GM19035 (cell line): ENCODE results near the gene RTL1.

Experiments
- ATAC-seq: cut with Tn5 transposase; IDR thresholded peaks from one replicate; pipeline ENCODE4 v1.9.1; 2021; ENCODE audit not compliant: unreplicated experiment

Gene RTL1

DNA sequence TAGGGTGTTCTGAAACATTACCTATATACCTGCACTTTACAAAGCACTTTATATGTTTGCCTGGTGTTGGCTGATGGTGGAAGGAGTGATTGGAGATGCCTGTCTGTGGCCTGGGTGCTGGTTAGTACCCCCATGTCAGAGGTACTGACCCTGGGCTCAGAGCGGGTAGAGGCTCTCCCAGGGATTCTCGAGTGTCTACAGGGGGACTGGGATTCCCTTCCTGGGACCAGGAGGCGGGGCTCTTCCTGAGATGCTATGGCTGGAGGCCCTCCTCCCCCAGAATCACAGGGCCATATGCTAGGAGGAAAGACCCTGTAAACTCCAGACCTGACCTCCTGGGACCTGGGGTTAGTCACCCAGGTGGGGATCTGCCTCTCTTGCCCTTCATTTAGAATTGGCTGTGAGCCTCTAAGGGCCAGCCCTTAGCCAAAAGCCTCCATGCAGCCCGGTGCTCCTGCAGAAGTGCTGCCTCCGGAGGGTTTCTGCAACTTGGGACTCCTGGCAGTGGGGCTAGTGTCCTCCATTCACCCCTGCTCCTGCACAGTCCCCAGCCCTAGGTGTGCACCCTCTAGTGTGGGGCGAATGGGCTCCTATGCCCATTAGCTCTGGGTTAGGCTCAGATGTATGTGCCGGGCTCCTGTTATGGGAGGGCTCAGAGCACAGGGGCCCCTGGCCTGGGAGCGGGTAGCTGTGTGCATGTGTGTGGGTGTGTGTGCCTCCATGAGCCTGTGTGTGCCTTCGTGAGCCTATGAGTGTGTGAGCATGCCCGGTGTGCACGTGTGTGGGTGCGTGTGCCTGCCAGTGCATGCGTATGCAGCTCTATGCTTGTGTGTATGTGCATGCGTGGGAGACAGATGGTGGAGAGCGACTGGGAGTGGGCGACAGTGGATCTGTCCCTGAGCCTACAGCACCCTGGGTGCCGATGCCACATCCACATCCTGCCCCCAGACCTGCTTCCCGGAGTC lies 36.6 kb downstream of the RTL1 start:
- no peak for ATAC-seq

DNA sequence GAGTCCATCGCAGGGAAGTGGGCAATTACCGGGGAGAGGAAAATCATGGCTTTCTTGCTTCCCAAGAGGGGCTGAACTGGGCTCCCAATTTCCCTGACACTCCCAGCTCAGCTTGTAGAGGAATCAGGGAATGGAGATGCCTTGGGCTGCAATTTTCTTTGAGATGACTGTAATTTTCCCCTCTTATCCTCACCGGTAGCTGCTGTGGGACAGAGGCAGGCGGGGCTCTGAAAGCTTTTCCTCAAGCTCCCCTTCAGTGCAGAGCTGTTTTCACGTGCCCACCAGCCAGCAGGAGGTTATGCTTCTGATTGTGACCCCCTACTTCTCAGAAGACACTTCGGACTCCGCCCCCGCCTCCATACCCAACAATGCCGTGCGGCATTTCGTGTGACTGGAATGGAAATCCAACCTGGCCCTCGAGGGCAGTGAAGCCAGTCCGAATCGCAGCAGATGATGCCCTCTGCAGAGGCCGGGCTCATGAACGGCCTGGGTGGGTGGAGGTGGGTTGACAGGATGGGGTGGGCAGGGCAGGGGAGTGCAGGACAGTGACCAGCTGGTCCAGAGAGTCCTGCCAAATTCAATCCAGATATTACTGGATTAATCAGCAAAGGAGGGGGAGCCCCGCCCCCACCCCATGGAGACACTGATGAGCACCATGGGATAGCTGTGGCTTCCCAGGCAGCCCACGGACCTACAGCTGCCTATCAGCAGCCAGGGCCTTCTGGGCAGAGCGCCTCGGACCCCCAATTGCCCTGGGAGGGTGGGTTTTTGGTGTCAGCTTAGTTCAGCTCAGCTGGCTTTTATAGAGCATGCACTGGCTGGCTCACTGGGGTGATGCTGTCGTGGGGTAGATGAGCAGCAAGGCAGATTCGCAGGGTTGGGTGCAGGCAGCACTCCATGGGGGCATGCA lies 37.6 kb downstream of the RTL1 start:
- ATAC-seq: no peak

- no peak for ATAC-seq
These were observed 38.4 kb downstream of the RTL1 start for GRCh38 chr14:100864960-100865681.

DNA sequence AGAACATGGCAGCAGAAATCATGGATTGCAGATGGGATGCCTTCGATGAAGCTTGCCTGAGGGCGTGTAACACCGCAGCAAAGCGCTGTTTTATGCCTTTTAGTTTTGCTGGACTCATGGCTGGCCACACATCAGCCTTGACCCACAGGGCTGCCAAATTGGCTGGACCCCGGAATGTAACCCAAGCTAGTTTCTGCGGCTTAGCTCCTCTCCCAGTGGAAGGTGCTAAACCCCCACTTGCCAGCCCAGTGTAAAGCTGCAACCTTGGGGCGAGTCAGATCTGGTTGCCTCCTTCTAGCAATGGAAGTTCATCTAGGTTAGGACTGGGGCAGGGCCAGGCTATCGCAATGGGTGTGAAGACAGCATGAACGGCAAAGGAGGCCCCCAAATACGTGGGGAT lies 39.3 kb downstream of the RTL1 start:
- no peak for ATAC-seq

GRCh38 chr14:100862793-100863192 lies 40.7 kb downstream of the RTL1 start:
- no peak for ATAC-seq

GRCh38 chr14:100862277-100862676 lies 41.2 kb downstream of the RTL1 start:
- ATAC-seq: no peak

- ATAC-seq: no peak
These were observed 41.6 kb downstream of the RTL1 start for GRCh38 chr14:100861937-100862247.

GRCh38 chr14:100861188-100861936 lies 42.2 kb downstream of the RTL1 start:
- ATAC-seq: no peak

GRCh38 chr14:100860556-100861187 lies 42.9 kb downstream of the RTL1 start:
- ATAC-seq: no peak

GRCh38 chr14:100859781-100860180 lies 43.7 kb downstream of the RTL1 start:
- no peak for ATAC-seq

DNA sequence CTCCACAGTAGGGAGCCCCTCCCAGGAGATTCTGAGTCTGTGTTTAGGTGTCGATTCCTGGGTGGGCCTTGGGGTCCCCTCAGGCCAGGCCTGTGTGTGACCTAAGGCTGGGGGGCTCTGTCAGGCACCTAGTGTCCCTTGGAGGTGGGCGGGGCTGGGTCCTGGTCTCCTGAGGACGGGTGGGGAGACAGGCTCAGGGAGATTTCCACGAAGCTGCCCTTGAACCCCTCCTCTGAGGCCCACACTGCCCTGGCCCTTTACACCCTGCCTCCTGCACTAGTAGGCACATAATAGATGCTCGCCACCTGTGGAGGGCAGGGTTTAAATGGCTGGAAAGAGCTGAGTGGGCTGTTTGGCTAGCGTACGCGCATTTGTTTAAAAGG lies 44.7 kb downstream of the RTL1 start:
- no peak for ATAC-seq

- no peak for ATAC-seq
These were observed 45.3 kb downstream of the RTL1 start for GRCh38 chr14:100857923-100858837.

DNA sequence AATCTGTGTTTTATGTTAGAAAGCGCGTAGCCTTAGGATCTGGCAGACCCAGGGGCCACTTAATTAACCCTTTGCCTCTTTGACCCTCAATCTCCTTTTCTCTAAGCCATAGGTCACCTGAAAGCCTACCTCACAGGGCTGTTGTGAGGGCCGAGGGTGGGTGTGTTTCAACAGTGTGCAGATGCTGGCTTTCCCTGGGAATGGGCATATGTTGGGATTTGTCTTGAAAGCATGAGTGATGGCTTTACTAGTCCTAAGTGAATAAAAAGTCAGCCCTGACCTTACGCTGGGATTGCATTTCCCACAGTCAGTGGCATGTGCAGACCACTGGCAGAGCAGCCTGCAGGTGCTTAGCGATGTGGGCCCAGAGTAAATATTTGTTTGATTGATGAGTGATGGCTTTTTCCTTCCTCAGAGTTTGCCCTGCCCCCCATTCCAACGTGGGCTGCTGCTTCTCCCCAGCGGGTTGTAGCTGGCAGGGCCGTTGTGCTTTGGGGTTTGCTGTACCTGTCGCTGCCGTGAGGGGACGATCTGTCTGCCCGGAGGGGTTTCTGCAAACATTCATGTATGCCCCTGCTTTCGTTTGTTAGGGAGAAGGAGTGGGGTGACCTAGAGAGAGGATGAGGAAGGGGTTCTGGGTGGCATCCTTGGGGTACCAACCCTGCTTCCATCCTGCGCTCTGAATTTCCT lies 46.1 kb downstream of the RTL1 start:
- no peak for ATAC-seq

DNA sequence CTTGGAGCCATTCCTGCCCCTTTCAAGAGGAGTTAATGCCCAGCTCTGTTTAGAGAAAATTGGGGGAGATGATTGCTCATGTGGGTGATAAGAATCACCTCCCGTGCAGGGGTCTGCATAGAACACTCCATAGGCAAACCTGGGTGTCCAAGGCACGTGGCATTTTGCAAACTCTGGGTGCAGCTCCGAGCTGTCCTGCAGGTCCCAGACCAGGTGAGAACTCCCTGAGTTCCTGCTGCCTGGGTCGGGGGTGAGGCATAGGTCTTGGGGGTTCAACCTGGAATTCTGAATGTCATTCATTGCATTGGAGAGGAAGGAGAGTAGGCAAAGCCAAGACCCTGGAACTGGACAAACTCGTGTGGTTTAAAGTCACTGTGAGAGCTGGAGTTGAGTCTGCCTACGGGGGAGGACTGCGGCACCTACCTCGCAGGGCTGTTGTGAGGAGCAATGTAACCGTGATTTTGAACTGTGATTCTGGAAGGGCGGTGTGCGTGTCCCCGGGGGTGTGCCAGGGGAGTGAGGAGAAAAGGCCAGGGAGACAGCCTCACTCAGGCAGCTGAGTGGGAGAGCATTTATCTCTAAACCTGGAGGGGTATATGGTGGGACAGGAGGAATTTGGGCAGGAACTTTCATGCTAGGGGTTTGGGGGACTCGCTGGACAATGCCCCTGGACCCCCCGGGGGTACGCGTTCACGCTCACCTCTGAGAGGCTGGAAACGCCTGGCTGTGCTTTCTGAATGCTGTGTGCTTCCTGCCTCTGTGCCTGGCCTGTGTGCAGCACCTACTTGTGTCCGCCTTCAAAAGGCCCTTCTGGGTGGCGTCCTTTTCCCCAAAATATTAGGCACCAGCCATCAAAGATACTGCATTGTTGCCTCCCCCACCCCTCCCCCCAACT lies 47.2 kb downstream of the RTL1 start:
- no peak for ATAC-seq

DNA sequence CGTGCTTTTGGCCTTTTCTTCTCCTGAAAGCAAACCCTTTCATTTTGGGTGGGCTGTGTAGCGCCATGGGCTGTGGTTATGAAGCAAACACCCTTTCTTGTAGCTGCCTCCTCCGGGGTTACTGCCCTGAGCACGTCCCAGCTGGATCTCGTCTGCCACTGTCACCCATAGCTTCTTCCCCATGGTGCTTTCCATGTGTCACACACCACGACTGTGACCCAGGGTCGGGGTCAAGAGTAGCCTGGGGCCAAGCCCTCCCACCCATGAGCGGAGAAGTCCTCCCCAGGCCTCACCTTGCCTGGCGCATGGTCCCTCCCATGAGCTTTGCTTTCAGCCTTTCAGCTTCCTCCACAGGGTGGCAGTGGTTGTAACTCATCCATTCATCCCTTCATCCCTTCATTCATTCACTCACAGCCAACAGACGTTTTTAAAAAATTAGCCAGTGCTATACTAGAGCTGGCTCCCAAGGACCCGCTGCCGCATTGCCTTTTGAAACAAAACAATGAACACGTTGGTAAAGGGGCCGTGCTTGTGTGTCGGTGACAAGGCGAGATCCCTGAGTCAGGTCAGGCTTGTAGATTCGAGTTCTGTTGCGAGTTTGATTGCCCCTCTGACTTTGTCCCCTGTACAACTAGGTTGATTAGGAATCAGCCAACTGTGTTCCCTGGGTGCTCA lies 48.1 kb downstream of the RTL1 start:
- ATAC-seq: no peak

- no peak for ATAC-seq
These were observed 49.1 kb downstream of the RTL1 start for GRCh38 chr14:100854435-100854834.
